HL-60 (cell line): Measurements from ENCODE around the gene SLC17A4.

Experiments
- GABPA ChIP-seq: IDR thresholded peaks from 2 replicates; pipeline ENCODE4 v1.6.1; 2012; ENCODE audit warnings: low read depth
- POLR2AphosphoS5 ChIP-seq: IDR thresholded peaks from 2 replicates; pipeline ENCODE4 v1.6.1; 2012; ENCODE audit warnings: low read depth
- SPI1 ChIP-seq: IDR thresholded peaks from 2 replicates; pipeline ENCODE4 v1.6.1; 2012; ENCODE audit warnings: low read depth, mild to moderate bottlenecking, borderline replicate concordance
- TF ChIP-seq, protein P1 (sequence below): IDR thresholded peaks from one replicate; pipeline ENCODE4 v1.5.1; 2011; ENCODE audit warnings: low read length, control low read depth, inconsistent platforms; ENCODE audit not compliant: insufficient read depth
- TF ChIP-seq, protein P2 (sequence below): IDR thresholded peaks from 2 replicates; pipeline ENCODE4 v1.6.1; 2012; ENCODE audit warnings: low read depth; ENCODE audit not compliant: insufficient replicate concordance

DNA sequence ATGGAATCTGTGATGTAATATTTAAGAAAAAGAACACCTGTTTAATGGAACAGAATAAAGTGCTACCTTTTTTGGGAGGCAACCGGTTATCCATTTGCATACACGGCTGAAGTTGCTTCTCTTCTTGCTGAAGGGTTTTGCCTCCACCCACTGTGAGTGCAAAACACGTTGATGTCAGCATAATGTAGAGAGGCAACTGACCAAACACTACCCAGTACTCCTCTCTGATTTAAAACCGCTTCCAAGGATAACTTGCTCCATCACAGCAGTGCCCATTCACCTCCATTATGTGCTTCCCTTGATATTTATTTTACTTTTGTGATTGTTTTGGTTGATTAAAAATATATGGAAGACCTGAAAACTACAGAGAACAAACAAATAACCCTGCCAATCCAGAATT lies 75.9 kb downstream of the SLC17A4 start:
- TF ChIP-seq, protein P1, sequence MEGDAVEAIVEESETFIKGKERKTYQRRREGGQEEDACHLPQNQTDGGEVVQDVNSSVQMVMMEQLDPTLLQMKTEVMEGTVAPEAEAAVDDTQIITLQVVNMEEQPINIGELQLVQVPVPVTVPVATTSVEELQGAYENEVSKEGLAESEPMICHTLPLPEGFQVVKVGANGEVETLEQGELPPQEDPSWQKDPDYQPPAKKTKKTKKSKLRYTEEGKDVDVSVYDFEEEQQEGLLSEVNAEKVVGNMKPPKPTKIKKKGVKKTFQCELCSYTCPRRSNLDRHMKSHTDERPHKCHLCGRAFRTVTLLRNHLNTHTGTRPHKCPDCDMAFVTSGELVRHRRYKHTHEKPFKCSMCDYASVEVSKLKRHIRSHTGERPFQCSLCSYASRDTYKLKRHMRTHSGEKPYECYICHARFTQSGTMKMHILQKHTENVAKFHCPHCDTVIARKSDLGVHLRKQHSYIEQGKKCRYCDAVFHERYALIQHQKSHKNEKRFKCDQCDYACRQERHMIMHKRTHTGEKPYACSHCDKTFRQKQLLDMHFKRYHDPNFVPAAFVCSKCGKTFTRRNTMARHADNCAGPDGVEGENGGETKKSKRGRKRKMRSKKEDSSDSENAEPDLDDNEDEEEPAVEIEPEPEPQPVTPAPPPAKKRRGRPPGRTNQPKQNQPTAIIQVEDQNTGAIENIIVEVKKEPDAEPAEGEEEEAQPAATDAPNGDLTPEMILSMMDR = no peak
- TF ChIP-seq, protein P2, sequence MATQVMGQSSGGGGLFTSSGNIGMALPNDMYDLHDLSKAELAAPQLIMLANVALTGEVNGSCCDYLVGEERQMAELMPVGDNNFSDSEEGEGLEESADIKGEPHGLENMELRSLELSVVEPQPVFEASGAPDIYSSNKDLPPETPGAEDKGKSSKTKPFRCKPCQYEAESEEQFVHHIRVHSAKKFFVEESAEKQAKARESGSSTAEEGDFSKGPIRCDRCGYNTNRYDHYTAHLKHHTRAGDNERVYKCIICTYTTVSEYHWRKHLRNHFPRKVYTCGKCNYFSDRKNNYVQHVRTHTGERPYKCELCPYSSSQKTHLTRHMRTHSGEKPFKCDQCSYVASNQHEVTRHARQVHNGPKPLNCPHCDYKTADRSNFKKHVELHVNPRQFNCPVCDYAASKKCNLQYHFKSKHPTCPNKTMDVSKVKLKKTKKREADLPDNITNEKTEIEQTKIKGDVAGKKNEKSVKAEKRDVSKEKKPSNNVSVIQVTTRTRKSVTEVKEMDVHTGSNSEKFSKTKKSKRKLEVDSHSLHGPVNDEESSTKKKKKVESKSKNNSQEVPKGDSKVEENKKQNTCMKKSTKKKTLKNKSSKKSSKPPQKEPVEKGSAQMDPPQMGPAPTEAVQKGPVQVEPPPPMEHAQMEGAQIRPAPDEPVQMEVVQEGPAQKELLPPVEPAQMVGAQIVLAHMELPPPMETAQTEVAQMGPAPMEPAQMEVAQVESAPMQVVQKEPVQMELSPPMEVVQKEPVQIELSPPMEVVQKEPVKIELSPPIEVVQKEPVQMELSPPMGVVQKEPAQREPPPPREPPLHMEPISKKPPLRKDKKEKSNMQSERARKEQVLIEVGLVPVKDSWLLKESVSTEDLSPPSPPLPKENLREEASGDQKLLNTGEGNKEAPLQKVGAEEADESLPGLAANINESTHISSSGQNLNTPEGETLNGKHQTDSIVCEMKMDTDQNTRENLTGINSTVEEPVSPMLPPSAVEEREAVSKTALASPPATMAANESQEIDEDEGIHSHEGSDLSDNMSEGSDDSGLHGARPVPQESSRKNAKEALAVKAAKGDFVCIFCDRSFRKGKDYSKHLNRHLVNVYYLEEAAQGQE = no peak
- TF ChIP-seq GABPA (no peak), SPI1 (no peak), POLR2AphosphoS5 (no peak)
